NCI-H82 (cell line): ENCODE measurements around the gene NCAPG2.
A peak's percentile ranks its signal among the peaks of the same experiment; 100 is the strongest.
"Not testable (repeated sequence)": the region's sequence is repeated elsewhere in the genome, so short reads cannot be mapped to it uniquely, and the experiment has no call there.

Experiments
- DNase-seq: peaks from one replicate; lab custom pipeline; 2025; lab: John Stamatoyannopoulos, UW

NCAPG2 gene

DNA sequence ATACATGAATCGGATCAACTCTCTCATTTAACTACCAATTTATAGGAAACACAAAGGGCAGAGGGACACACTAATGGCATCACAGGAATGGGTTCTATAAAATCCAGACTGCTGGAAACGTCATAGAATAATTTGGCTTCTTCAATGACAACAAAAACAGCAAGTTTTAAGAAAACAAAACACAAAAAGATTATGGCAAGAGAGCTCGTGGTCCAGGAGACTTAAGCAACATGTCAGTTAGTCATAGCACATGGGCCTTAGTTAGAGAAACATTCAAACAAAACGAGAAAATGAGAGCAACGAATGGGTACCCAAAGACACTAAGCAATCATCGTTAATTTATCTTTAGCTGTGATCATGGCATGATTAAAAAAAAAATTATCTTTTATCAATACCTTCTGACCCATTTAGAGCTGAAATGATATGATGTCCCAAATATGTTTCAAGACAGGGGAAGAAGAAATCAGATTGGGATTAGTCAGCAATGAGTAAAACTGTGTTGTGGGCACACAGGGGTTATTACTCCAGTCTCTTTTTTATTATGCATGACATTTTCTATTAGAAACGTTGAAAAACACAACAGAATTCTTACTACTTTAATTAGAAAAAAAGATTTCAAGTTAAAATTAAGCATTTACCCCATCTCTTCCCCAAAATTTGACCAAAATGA, 28.3 kb downstream of the NCAPG2 start:
- no peak for DNase-seq

DNA sequence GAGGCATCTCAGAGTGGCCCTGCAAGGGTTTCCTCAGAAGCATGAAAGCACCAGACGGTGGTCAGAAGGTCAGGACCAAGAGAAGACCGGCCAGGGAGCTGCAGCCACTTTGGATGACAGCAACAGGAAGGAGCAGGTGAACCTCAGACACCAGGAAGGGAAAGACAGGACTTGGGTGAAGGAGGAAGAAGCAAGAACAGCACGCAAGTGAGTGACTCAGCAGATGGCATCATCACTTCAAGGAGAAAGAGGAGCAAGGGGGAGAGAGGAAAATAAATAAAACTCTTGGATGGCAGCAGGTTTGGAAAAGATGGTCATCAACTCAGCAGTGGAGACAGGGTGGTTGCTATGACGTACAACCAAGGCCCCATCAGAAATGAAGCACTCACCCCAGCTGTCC, 31.6 kb downstream of the NCAPG2 start:
- DNase-seq = no peak

DNA sequence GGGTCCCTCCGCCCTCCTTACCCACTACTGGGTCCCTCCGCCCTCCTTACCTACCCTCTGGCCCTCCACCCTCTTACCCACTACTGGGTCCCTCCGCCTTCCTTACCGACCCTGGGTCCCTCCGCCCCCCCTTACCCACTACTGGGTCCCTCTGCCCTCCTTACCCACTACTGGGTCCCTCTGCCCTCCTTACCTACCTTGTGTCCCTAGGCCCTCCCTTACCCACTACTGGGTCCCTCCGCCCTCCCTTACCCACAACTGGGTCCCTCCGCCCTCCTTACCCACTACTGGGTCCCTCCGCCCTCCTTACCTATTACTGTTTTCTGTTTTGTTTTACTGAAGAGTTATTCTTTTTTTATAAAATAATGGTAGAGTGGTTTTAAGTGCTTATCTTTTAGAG, 36.5 kb downstream of the NCAPG2 start:
- DNase-seq = not testable (repeated sequence)

DNA sequence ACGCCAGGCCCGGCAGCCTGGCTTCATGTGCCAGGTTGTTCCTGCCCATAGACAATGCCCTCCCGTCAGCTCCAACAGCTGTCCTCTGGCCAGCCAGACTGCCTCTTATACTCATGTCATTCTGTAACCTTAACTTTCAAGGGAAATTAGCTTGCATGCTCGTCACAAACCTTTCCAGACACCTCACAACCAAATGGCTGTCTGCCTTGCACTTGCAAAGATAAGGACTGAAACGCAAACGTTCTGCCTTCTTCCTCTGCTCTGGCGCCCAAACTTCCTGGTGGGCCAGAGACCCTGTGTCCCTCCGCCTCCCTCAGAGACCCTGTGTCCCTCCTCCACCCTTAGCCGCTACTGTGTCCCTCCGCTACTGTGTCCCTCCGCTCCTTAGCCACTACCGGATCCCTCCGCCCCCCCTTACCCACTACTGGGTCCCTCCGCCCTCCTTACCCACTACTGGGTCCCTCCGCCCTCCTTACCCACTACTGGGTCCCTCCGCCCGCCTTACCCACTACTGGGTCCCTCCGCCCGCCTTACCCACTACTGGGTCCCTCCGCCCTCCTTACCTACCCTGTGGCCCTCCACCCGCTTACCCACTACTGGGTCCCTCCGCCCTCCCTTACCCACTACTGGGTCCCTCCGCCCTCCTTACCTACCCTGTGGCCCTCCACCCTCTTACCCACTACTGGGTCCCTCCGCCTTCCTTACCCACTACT, 37.5 kb downstream of the NCAPG2 start:
- DNase-seq = not testable (repeated sequence)

DNA sequence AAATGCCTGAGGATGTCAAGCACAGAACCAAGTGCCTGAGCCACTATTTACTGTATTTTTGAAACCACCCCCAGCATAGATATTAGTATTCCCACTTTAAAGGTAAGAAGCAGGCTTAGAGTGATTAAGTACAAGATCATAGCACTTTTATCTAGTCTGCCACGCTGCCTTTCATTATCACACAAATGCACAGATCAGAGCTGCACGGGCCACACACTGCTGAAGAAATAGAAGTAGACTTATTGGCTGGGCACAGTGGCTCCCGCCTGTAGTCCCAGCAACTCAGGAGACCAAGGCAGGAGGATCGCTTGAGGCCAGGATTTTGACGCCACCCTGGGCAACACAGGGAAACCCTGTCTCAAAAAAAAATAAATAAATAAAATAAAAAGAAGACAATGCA, 38.2 kb downstream of the NCAPG2 start:
- DNase-seq = no peak

DNA sequence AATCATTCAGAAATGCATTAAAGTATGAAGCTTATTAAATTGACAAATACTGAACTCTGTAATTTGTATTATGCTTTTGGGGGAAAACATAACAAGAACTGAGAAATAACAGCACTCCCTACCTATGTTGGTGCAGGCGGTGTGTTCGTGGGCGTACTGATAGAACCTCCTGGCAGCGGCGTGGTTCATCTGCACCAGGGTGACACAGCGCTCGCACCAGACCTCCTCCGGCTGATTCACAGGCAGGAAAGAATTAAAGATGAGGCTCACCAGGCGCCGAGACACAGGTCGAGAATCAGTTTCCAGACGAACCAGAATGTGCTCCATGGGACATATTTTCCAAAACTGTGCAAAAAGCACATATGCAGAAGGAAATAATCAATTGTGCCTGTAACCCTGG, 40.2 kb downstream of the NCAPG2 start:
- no peak for DNase-seq

DNA sequence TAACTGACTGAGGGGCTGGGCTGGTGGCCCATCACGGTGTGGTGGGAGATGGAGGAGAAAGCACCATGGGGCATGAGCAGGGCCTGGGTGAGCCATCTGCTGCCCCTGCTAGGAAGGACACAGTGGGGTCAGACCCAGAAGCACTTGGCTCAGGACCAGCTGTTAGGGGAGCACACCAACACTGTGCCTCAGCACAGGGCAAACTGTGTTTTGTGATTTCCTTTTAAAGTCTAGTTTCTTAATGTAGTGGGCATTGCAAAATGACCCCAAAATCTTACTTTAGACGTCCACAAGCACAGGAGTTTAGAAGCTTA, 41.2 kb downstream of the NCAPG2 start:
- no peak for DNase-seq

DNA sequence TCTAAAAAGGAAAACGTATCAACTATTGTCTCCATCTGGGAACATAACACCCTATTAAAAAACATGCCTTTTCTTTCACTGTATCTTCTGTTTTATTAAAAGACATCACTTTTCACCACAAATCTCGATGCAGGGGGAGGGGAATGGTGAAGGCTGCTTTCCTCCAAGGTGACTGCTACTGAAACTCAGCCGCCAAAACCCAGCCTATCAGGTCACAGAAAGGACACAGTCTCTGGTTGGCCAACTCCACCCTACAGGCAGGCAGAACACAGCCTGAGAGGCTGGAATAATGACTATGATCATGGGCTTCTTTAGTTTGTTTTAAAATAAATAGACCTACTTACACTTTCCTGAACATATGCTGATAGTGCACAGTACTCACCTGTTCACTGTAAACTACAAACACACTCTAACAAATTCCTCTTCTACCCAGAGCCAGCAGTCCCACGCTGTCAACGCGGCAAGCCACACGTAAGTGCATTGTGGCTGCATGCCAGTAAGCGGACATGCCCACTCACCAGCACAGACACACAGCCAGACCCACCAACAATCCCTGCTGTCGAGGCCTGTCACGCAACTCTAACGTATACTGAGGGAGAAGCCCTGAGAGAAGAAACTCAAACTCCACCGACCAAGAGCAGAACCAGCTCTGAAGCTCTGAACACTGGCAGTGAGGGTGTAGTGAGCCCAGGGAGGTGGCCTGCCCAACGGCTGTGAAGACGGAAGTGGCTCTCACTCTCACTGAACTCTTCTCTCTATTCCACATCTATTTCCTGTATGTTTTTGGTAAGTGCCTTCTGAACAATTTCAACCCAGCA, 41.8 kb downstream of the NCAPG2 start:
- no peak for DNase-seq

DNA sequence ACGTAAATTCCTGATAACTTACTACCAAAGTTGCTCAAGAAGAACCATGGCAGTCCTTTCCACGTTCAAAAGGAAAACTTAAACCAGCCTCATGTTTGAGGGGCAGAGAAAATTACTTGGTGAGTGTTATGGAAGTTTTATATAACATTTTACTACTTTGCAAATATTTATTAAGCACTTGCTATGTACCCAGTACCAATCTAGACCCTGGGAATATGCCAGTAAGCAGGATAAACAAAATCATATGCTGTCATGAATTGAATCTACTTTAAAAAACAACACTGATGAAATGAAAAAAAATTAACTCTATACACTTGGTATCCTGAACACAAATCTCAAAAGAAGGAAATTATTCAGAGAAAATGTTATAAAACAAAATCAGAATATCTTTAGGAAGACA, 46.1 kb downstream of the NCAPG2 start:
- no peak for DNase-seq

DNA sequence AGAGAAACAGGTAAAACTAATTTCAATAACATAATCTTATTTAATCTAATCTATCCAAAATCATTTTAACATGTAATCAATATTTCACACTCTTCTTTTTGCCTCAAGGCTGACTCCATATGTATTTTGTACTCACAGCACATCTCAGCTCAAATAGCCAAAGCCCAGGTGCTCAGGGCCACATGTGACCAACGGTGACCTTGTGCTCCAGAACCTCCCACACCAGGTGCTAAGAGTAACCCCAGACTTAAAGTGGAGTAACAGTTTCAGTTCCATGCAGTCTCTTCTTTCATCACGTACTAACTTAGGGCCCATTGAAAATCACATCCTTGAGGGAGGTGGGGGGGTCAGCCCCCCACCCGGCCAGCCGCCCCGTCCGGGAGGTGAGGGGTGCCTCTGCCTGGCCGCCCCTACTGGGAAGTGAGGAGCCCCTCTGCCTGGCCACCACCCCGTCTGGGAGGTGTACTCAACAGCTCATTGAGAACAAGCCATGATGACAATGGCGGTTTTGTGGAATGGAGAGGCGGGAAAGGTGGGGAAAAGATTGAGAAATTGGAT, 47.3 kb downstream of the NCAPG2 start:
- no peak for DNase-seq

DNA sequence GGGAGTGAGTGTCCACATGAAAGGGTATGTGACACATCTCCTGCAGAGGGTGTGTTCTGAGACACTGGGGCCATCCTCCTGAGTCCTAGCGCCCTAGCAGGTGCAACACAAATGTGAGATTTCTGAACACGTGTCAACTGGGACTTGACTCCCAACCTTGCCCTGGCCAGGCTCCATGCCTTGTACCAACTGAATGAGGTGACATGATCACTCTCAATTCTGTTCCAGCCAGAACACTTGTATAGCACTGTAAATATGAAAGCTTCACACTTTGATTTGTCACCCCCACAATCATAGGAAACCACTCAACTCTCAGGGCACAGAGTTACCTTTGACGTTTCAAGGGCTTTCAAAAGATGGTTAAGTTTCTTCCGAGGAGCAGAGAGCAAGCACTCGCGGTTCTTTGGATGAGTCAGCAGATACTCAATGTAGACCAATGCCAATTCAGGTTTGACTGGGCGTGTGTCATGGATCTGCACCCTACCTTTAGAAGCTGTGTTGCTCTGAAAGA, 48.6 kb downstream of the NCAPG2 start:
- no peak for DNase-seq

DNA sequence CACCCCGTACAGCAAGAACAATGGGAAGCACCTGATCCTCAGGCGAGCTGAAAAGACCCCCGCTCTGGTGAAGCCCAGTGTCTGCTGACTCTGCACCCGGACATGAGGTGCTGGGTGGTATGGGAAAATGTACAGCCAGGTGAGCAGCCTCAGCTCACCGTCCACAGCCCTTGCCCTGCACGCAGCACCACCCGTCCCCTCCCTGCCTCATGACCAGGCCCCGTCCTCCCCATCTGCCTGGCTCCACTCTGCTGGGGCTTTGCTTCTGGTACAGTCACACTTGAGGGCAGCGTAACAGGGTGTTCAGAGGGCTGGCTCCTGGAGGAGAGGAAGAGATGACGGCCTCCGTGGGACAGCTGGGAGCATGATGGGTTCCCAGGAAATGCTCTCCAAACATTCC, 49.1 kb downstream of the NCAPG2 start:
- DNase-seq = no peak

DNA sequence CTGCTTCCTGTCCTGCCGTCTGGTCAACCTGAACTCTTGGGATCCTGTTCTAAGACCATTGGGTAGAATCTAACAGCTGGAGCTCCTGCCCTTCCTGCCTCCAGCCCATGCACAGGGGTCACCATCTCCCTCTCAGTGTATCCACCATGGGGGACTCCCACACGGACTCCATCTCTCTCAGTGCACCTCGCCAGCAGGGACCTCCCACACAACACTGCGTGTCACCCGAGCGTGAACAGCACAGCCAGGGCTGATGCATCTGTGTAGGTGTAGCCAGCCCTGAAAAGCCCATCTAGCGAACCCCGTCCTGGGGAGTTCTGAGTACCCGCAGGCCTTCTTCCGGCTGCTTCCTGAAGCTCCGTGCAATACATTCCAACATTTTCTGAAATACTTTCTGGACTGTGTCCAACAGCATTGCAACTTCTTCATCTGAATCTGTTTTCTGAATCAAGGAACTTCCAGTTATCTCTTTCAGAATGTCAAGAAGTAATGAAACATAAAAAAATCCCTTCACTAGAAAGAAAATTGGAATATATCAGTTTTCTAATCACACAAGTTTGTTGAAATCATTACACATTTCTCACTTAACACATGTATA, 52.5 kb downstream of the NCAPG2 start:
- DNase-seq = no peak

DNA sequence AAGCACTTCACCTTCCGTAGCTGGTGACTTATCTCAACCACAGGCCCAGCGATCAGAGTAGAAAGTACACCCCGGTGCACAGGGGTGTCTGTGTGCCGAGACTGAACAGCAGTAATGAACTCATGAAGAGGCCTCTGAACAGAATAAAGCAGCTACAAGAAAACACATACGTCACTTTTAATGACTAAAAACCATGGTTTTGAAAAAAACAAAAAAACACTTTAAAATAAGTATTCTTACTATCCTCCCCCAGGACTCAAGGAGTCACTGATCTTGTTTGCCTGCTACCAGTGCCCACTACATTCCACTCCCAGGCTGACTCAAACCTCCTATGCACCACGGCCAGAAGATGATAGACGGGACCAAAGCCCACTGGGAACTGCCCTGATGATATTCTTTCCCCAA, 53.8 kb downstream of the NCAPG2 start:
- no peak for DNase-seq

DNA sequence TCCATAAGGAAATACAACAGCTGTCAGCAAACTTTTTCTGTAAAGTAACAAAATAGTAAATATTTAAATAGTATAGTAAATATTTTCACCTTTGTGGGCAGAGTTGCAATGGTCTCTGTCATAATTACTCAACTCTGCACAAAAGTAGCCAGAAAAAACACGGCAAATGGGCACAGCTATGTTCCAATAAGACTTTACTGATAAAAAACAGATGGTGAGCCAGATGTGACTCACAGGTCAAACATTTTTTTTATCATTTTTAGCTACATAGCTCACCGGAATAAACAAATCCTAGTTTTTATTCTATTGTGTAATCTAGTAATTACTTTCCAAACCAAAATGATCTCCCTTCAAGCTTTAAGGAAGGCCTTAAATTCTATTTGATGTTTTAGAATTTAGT, 55.3 kb downstream of the NCAPG2 start:
- no peak for DNase-seq

DNA sequence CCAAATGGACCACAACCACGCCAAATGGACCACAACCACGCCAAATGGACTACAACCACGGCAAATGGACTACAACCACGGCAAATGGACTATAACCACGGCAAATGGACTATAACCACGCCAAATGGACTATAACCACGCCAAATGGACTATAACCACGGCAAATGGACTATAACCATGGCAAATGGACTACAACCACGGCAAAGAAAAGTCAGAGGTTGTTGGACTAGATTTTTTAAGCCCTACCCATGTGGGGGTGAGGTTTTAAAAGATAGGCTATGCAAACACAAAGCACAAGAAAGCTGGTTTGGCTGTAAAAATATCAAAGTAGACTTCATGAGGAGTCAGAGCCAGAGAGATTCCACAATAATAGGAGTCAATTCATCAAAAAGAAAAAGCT, 55.8 kb downstream of the NCAPG2 start:
- no peak for DNase-seq

DNA sequence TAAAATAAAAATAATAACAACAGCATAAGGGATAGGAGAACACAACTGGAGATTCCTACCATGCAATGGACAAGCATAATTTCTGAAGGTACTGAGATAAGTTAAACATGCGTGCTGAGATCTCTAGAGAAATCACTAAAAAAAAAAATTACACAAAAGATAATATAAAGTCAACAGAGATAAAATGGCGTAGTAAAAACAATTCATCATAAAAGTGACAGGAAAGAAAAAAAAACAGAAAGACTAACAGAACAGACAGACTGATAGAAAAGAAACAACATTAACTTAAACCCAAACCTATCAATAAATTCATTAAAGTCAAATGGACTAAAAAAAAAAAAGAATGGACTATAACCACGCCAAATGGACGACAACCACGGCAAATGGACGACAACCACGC, 56.4 kb downstream of the NCAPG2 start:
- no peak for DNase-seq

DNA sequence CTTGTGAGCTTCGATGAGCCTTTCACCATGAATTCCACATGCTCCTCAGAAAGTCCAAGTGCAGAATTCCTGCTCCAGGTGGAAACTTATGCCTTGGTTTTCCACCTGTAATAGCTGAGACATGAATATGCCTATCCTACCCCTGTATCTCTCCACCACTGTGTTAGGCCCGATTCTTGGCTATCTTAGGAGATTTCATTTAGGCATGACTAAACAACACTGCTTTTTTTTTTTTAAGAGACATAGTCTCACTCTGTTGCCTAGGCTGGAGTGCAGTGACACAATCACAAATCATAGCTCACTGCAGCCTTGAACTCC, 57.2 kb downstream of the NCAPG2 start:
- DNase-seq = no peak

DNA sequence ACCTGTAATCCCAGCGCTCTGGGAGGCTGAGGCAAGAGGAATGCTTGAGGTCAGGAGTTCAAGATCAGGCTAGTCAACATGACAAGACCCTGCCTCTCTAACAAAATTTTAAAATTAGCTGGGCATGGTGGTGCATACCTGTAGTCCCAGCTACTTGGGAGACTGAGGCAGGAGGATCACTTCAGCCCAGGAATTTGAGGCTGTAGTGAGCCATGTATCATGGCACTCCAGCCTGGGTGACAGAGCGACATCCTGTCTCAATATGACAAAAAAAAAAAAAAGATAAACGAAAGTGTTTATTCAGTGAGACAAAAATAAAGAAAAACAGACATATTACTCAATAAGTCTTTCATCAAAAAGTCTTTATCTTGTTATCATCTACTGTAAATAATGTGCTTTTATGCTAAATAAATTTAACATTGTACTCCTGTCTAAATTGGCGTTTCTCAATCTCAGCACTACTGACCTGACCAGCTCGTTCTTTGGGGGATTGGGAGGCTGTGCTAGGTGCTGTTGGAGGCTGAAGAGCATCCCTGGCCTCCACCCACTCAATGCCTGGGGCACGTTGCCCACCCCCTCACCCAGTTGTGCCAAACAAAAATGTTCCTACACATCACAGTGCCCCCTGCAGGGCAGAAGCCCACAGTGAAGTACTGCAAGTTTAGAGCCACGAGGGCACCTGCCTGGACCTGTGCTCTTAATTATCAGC, 57.7 kb downstream of the NCAPG2 start:
- peak; percentile 47 for DNase-seq

DNA sequence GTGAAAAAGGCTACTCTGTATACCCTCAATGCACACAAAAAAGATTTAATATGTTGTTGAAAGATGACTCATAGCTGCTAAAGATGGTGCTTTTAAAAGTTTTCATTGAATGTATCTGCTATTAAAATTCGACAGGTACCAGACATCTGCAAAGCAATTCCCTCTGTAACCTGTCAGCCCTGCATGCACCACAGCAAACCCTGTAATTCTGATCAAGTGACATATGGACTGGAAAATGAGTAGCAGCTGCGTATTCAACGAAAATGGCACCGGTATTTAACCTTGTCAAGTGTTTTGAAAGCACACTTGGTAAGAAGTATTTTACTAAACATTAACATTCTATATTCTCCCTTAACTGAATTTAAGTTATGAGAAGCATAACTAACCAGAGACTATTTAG, 58.8 kb downstream of the NCAPG2 start:
- DNase-seq = no peak

DNA sequence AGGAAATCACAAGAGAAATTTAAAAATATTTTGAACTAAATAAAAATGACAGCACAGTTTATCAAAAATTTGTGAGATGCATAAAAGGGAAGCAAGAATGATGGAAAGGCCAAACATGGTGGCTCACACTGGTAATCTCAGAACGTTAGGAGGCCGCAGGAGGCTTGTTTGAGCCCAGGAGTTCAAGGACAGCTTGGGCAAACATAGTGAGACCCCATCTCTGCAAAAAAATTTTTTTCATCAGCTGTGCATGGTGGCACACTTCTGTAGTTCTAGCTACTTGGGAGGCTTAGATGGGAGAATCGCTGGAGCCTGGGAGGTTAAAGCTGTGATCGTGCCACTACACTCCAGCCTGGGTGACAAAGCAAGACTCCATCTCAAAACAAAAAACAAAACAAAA, 62.5 kb downstream of the NCAPG2 start:
- DNase-seq = no peak

DNA sequence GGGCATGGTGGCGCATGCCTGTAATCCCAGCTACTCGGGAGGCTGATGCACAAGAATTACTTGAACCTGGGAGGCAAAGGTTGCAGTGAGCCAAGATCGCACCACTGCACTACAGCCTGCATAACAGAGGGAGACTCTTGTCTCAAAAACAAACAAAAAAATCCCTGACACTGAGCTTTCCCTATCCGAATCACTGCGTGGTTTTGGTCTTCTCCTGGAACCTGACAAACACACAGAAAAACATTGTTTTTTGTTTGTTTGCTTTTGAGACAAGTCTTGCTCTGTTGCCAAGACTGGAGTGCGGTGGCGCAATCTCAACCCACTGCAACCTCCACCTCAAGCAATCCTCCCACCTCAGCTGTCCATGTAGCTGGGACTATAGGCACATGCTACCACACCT, 66.6 kb downstream of the NCAPG2 start:
- no peak for DNase-seq
